GM21367 (cell line): ENCODE data around the gene NKAIN2.
"Not testable (repeated sequence)": the region's sequence is repeated elsewhere in the genome, so short reads cannot be mapped to it uniquely, and the experiment has no call there.

Experiments used
- ATAC-seq: cut with Tn5 transposase; IDR thresholded peaks from one replicate; pipeline ENCODE4 v1.9.1; 2021; ENCODE audit not compliant: unreplicated experiment

Gene NKAIN2

GRCh38 chr6:123956492-123957139, 153.0 kb downstream of the NKAIN2 start:
- ATAC-seq = no peak

DNA sequence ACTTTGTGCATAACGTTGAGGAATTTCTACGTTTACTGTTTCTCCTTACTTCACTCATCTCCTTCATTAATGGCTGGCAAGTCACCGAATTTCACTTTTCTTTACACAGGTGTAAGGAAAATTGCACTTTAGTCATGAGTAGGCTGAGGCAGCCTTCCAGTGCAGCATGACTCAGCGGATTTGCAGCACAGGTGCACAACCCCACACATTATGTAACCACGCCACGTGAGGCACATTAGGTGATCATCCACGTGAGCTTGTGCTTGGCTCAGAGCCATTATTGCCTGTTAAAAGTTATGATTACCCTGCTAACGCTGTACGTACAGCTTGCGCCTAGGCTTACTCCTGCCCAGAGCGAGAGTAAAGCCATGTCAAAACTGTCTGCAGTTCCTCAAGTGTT, 158.8 kb downstream of the NKAIN2 start:
- ATAC-seq = no peak

DNA sequence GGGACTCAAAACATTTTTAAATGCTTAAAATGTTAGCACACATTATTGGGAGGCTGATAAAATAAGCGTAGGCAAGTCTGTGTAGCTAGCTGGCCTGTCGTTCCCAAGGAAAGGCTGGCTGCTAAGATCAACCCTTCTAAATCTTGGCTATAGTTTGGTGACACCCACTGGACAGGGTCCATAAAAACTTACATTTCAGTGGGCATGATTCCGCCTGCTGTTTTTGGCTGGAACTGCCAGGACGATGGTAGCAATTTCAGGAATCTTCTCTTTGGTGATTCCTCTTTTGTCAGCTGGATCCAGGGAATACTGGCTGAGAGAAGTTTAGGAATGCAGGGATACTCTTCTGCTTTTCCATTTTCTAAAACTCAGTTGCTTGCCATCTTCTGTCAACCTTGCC, 162.2 kb downstream of the NKAIN2 start:
- ATAC-seq = no peak

GRCh38 chr6:123966618-123967017, 163.0 kb downstream of the NKAIN2 start:
- no peak for ATAC-seq

DNA sequence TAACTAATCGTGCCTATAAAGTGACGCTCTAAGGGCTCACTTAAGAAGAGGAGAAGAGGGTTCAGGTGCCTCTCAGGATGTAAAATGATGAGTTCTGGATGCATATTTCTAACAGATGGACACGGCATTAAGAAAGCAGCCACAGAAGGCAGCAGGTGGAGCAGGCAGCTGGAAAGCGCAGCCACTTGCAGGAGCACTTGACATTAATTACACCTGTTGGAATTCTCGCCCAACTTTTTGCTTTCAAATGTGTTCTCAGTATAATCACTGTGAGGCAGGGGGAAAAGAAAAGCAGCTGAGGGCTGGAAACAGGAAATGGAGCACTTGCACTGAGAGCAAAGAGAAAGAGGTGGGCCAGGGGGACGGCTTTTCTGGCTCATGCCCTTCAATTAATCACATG, 164.2 kb downstream of the NKAIN2 start:
- ATAC-seq = no peak

DNA sequence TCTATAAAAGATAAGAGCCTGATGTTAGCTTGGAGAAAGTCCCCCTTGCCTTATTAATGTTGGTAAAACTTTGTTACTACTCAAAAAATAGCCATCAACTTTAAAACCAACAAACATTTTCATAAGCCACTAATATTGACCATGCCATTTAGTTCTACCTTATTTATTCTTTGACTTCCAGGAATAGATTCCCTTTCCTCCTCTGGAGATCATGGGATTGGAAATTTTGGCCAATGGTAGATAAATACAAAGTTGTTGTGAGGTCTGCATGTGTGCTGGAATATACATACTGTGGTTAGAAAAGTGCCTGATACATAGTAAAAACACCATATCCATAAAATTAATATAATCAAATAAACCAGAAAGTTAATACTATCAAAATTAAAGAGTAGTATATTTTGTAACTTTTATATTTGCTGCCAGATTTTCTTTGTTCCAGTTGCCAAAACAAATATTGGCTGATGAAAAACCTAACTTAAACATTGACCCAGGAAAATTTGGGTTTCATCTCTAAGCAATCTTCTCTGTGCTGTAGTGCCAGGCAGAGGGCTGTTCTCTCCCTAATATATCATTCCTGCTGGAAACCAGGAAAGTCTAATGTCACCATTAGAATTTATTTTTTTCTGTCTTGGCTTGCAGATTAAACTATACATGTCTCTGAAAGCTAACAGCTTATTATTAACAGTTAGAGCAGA, 169.1 kb downstream of the NKAIN2 start:
- no peak for ATAC-seq

- ATAC-seq = no peak
Observed at GRCh38 chr6:123980311-123980710, 176.6 kb downstream of the NKAIN2 start.

DNA sequence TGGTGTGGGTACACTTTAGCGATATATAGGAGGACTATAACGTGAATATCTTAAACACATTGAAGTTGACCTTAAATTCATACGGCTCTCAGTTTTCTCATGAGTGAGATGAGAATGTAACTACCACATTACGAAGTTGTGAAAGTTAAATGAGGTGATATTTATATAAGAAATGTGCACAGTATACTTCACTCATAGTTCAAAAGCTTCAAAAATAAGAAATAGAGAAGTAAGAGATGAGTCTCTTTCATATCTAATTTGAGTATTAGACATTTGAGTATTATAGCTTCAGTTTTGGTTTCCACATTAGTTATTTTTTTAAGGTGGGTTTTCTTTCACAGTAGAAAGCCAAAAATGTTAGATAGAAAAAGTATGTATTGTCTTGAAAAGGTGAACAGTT, 183.3 kb downstream of the NKAIN2 start:
- no peak for ATAC-seq

GRCh38 chr6:123989918-123990317, 186.3 kb downstream of the NKAIN2 start:
- not testable (repeated sequence) for ATAC-seq

DNA sequence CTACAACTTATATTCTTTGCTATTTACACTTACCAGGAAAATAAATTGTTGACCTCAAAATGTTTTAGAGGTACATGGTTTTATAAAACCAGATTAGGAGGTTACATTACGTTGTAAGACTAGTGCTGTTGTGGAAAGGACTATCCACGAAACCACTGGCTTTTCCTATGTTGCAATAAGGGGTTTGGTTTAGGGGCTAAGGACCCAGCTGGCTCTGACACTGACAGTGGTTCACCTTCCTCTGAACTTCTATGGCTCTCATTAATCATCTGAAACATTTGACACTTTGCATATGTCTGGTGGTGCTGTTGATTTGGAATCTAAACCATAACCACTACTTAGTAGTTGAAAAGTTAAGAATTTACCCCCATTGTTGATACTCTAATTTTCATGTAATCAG, 186.7 kb downstream of the NKAIN2 start:
- no peak for ATAC-seq

GRCh38 chr6:123994168-123994567, 190.5 kb downstream of the NKAIN2 start:
- ATAC-seq = no peak

DNA sequence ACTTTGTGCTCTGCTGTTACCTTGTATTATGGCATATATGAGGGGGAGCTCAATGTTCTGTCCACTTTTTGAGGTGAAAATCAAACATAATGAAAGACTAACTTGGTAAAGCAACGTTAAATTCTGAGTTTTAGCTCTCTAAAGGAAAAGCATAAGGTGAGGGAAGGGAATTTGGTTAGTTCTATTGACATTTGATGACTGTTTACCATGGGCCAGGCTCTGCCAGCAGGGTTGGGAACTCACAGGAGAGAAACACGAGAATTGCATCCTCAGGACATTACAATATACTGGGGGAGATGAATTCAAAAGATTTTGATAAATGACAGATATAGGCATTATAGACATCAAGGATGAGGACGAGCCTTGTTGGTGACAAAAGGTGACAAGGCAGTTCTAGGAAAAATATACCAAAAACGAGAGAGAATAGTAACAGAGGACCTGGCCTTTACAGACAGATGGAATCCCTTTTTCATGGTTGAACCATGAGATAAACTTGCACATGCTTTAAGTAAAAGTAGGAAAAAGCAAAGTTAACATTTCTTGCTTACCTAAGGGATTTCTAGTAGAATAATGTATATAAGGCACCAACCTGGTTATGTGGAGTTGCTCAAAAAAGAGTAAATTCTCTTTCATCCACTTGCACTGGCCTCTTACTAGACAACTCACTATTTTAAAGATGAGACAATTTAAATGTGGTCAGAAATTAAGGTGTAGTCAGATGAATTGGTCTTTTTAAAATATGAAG, 191.4 kb downstream of the NKAIN2 start:
- ATAC-seq = no peak

DNA sequence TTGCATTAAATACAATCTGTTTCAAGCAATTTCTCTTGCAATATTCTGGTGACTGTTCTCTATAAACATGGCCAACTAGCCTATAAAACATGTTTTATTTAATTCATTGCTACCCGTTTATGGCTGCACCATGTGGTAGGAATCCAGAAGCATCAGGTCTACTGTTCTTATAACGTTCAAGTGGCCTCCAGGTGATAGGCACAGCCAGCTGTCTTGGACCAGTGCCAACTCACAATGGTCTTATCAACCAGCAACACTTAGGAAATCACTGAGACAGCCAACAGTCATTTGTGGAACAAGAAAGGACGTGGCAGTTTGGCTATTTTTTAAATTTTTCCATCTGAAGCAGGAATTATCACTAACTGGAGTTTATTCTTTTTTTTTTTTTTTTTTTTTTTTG, 193.6 kb downstream of the NKAIN2 start:
- ATAC-seq = no peak

GRCh38 chr6:124002377-124003081, 198.9 kb downstream of the NKAIN2 start:
- no peak for ATAC-seq

DNA sequence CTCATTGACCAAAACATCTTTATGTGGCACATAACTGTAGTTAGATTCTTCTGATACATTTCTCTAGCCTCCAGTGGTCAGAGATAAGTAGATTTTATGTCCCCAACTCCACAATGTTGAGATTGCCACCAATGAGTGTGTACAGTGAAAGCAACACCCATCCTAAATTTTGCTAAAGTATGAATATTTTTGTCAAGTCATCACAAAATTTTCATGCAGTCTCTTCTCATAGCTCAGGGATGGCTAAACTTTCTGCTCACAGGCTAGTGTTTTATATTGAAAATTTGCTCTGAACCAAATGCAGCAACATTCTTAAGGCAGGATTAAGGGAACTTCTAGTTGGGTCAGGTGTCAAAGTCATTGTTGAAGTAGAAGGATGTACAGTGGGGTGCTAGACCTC, 203.6 kb downstream of the NKAIN2 start:
- no peak for ATAC-seq

DNA sequence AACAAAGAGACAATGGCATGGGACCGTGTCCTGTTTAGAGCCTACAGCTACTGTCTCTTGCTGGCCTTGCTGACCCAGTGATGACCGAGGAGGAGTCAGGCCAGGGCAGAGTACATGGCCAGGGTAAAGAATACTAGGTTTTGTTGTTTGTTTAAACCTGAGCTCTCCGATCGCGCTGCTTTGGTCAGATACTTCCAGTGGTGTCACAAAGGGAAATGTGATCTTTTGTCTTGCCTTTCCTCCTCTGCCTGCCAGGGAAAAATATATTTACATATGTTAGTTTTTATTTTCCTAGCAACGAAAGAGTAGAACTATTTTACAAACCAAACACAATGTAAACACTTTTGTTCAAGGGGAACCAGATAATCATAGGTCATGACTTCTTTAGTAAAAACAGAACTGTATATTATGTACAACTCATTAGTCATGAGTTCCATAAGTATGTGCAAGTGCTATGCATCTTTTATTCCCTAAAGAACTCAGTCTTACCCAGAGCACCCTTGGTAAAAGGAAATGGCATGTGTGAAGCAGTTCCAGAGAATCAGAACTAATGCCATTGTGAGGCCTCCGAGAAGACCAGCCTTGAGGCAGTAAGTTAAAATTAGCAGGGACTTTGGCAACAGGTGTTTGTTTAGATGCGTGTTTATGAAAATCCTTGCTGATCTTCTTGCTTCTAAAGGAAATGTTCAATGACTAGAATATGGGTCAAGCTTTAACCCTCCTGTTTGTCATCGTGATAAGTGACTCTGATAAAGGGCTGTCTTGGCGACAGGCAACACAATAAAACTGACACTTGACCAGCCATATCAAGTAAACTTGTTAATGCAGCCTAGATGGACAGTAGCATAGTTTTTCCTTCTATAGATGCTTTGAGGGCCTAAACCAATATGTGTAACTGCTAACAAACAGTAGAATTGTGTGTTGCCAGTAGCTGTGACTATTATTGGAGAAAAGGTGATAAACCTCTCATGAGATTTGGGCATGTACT, 204.6 kb downstream of the NKAIN2 start:
- no peak for ATAC-seq

- no peak for ATAC-seq
Observed at GRCh38 chr6:124008988-124009765, 205.5 kb downstream of the NKAIN2 start.

GRCh38 chr6:124010574-124010973, 206.9 kb downstream of the NKAIN2 start:
- no peak for ATAC-seq

- no peak for ATAC-seq
Observed at GRCh38 chr6:124011180-124011579, 207.5 kb downstream of the NKAIN2 start.

DNA sequence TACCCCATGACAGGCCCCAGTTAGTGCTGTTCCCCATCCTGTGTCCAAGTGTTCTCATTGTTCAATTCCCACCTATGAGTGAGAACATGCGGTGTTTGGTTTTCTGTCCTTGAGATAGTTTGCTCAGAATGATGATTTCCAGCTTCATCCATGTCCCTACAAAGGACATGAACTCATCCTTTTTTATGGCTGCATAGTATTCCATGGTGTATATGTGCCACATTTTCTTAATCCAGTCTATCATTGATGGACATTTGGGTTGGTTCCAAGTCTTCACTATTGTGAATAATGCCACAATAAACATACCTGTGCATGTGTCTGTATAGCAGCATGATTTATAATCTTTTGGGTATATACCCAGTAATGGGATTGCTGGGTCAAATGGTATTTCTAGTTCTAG, 218.4 kb downstream of the NKAIN2 start:
- ATAC-seq = not testable (repeated sequence)
